ENCODE data around the gene GDPD4.

The GDPD4 gene

DNA sequence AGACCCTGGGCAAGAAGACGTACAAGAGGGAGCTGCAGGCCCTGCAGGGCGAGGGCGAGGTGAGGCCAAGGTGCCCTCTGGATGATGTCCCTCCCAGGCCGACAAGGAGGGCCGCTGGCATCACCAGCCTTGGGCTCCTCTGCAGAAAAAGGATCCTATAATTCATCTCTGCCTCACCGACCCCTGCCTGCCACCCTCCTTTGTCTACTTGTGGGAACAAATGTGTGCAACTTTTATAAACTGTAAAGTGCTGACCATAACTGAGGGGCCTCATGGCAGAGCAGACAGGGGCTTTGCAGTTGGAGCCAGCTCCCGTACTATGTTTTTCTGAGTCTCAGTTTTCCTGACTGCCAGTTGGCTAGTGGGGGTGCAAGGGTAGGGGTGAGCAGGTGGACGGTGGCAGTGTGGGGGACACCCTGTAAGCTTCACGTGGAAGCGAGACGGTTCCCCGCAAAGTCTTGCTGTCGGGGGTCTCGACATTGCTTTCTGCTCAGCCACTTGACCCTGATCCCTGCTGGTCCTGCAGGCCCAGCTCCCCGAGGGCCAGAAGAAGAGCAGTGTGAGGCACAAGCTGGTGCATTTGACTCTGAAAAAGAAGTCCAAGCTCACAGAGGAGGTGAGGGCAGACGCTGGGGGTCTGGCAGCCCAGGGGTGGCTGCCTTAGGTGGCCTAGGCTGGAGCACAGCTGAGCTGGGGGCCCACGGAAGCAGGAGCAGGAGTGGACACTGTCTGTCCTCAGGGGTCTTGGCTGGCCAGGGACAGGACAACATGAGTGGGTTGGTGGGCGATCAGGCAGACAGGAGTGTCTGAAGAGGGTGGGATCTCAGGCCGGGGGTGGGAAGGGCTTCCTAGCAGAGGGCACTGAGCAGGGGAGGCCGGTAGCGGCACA is 118.7 kb downstream of the GDPD4 start:
- no peaks in the 10 kb centered on the region for H3K4me1 ChIP-seq (ENCODE audit: control insufficient read depth, insufficient read depth, low read length)
- peaks cover 40% of the 10 kb centered on the region for H3K27me3 ChIP-seq (ENCODE audit: control insufficient read depth, insufficient read depth, low read length)
- no peaks in the 10 kb centered on the region for H3K9me3 ChIP-seq (replicated peaks; ENCODE audit: low read length)
- no peak overlapping the region for H3K4me2 ChIP-seq (ENCODE audit: low read length)
- no peaks in the 10 kb centered on the region for H3K36me3 ChIP-seq (ENCODE audit: insufficient read depth, low read length)
- H3K9ac ChIP-seq (ENCODE audit: low read depth, low read length) = no peak overlapping the region
- H3K4me3 ChIP-seq (ENCODE audit: low read length) = no peak overlapping the region

DNA sequence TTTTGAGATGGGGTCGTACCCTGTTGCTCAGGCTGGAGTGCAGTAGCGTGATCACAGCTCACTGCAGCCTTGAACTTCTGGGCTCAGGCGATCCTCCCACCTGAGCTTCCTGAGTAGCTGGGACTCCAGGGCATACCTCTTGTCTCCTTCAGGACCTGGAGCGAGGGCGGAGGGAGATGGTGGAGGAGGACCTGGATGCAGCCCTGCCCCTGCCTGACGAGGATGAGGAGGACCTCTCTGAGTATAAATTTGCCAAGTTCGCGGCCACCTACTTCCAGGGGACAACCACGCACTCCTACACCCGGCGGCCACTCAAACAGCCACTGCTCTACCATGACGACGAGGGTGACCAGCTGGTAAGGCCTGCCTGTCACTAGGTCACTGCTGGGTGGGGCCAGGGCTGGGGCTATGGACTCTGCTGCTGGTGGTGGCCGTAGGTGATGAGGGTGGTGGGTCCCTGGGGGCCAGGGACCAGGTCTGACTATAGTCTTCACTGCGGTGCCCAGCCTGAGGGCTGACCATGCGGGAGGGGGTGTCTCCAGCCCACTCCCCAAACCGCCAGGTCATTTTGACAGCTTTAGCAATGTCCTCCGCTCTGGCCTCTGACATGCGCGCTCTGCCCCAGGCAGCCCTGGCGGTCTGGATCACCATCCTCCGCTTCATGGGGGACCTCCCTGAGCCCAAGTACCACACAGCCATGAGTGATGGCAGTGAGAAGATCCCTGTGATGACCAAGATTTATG is 119.5 kb downstream of the GDPD4 start:
- Histone ChIP-seq H3K36me3 (ENCODE audit: insufficient read depth, low read length) (no peaks in the 10 kb centered on the region), H3K4me2 (ENCODE audit: low read length) (no peak overlapping the region), H3K27me3 (ENCODE audit: control insufficient read depth, insufficient read depth, low read length) (peaks cover 33% of the 10 kb centered on the region), H3K4me3 (ENCODE audit: low read length) (no peak overlapping the region), H3K9ac (ENCODE audit: low read depth, low read length) (no peak overlapping the region), H3K9me3 (replicated peaks; ENCODE audit: low read length) (no peaks in the 10 kb centered on the region), H3K4me1 (ENCODE audit: control insufficient read depth, insufficient read depth, low read length) (no peaks in the 10 kb centered on the region)

DNA sequence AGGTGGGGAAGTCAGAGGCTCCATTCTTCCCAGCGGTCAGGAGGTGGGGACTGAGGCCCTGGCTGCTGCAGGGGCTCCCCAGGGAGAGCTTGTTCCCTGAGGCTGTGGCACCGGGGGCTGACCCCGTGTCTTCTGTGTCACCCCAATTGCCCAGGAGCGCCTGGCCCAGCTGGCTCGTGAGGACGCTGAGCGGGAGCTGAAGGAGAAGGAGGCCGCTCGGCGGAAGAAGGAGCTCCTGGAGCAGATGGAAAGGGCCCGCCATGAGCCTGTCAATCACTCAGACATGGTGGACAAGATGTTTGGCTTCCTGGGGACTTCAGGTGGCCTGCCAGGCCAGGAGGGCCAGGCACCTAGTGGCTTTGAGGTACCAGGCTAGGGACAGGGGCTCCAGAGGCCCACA is 120.3 kb downstream of the GDPD4 start:
- H3K9me3 ChIP-seq (replicated peaks; ENCODE audit: low read length) = no peaks in the 10 kb centered on the region
- peaks cover 31% of the 10 kb centered on the region for H3K27me3 ChIP-seq (ENCODE audit: control insufficient read depth, insufficient read depth, low read length)
- H3K9ac ChIP-seq (ENCODE audit: low read depth, low read length) = no peak overlapping the region
- H3K4me2 ChIP-seq (ENCODE audit: low read length) = no peak overlapping the region
- H3K4me3 ChIP-seq (ENCODE audit: low read length) = no peak overlapping the region
- peaks cover under 1% of the 10 kb centered on the region for H3K4me1 ChIP-seq (ENCODE audit: control insufficient read depth, insufficient read depth, low read length)
- no peaks in the 10 kb centered on the region for H3K36me3 ChIP-seq (ENCODE audit: insufficient read depth, low read length)

- Histone ChIP-seq H3K9ac (ENCODE audit: low read depth, low read length) (no peak overlapping the region), H3K4me3 (ENCODE audit: low read length) (no peak overlapping the region), H3K36me3 (ENCODE audit: insufficient read depth, low read length) (no peaks in the 10 kb centered on the region), H3K4me1 (ENCODE audit: control insufficient read depth, insufficient read depth, low read length) (peaks cover 7% of the 10 kb centered on the region), H3K27me3 (ENCODE audit: control insufficient read depth, insufficient read depth, low read length) (peaks cover 32% of the 10 kb centered on the region), H3K4me2 (ENCODE audit: low read length) (no peak overlapping the region), H3K9me3 (replicated peaks; ENCODE audit: low read length) (no peaks in the 10 kb centered on the region)
Measured at GRCh38 chr11:77180346-77180745, 121.1 kb downstream of the GDPD4 start.

DNA sequence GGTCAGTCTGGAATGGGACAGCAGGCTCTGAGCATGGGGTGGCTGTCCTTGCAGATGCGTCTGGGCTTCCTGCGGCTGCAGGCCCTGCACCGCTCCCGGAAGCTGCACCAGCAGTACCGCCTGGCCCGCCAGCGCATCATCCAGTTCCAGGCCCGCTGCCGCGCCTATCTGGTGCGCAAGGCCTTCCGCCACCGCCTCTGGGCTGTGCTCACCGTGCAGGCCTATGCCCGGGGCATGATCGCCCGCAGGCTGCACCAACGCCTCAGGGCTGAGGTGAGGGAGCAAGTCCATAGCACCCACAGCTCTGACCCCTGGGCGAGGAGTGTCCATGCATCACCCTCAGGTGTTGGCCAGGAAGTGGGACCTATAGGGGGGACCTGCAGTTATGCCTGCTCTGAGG is 121.8 kb downstream of the GDPD4 start:
- no peak overlapping the region for H3K4me3 ChIP-seq (ENCODE audit: low read length)
- H3K9ac ChIP-seq (ENCODE audit: low read depth, low read length) = no peak overlapping the region
- H3K4me2 ChIP-seq (ENCODE audit: low read length) = no peak overlapping the region
- H3K9me3 ChIP-seq (replicated peaks; ENCODE audit: low read length) = no peaks in the 10 kb centered on the region
- H3K27me3 ChIP-seq (ENCODE audit: control insufficient read depth, insufficient read depth, low read length) = peaks cover 39% of the 10 kb centered on the region
- H3K4me1 ChIP-seq (ENCODE audit: control insufficient read depth, insufficient read depth, low read length) = peaks cover 7% of the 10 kb centered on the region
- no peaks in the 10 kb centered on the region for H3K36me3 ChIP-seq (ENCODE audit: insufficient read depth, low read length)

DNA sequence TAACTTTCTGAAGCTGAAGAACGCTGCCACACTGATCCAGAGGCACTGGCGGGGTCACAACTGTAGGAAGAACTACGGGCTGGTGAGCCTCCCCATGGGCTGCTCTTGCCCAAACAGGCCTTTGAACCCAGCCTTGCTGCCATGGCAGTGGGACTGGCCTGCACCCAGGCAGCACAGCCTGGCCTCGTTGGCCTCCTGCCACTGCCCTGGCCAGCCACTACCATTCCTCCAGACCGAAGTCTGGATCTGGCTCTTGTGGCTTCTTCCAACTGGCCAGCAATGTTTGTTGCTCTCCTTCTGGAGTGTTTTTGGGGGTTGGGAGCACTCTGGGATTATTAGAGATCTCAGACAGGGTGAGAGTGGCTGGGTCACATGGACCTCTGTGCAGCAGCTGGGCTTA is 122.4 kb downstream of the GDPD4 start:
- Histone ChIP-seq H3K36me3 (ENCODE audit: insufficient read depth, low read length) (no peaks in the 10 kb centered on the region), H3K27me3 (ENCODE audit: control insufficient read depth, insufficient read depth, low read length) (peaks cover 41% of the 10 kb centered on the region), H3K4me3 (ENCODE audit: low read length) (no peak overlapping the region)

GRCh38 chr11:77178150-77178549 is 123.3 kb downstream of the GDPD4 start:
- H3K4me1 ChIP-seq (ENCODE audit: control insufficient read depth, insufficient read depth, low read length) = peaks cover 7% of the 10 kb centered on the region
- no peaks in the 10 kb centered on the region for H3K9me3 ChIP-seq (replicated peaks; ENCODE audit: low read length)
- no peak overlapping the region for H3K4me3 ChIP-seq (ENCODE audit: low read length)
- no peaks in the 10 kb centered on the region for H3K36me3 ChIP-seq (ENCODE audit: insufficient read depth, low read length)
- H3K27me3 ChIP-seq (ENCODE audit: control insufficient read depth, insufficient read depth, low read length) = peaks cover 46% of the 10 kb centered on the region
- H3K4me2 ChIP-seq (ENCODE audit: low read length) = no peak overlapping the region
- no peak overlapping the region for H3K9ac ChIP-seq (ENCODE audit: low read depth, low read length)

More for the DNA sequence above, 122.4 kb downstream of the GDPD4 start:
- H3K9ac ChIP-seq (ENCODE audit: low read depth, low read length) = no peak overlapping the region
- H3K9me3 ChIP-seq (replicated peaks; ENCODE audit: low read length) = no peaks in the 10 kb centered on the region
- H3K4me2 ChIP-seq (ENCODE audit: low read length) = no peak overlapping the region
- H3K4me1 ChIP-seq (ENCODE audit: control insufficient read depth, insufficient read depth, low read length) = peaks cover 7% of the 10 kb centered on the region

DNA sequence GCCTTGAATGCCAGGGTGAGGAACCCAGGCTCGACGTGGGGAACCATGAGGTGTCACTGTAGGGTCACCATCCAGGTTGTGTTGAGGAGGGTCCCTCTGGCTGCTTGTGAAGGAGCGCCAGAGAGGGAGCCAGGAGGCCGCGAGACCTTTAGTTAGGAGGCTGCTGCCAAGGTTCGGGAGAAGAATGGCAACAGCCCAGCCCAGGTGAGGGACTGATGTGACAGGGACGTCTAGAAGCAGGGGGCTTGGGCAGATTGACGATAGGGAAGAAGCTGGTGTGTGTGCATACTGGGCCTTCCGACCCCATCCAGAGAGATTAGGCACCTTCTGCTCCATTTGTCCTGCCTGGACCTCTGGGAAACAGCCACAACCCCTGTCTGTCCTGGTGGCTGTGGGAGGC is 124.5 kb downstream of the GDPD4 start:
- Histone ChIP-seq H3K36me3 (ENCODE audit: insufficient read depth, low read length) (no peaks in the 10 kb centered on the region), H3K27me3 (ENCODE audit: control insufficient read depth, insufficient read depth, low read length) (peaks cover 36% of the 10 kb centered on the region), H3K4me3 (ENCODE audit: low read length) (no peak overlapping the region), H3K4me2 (ENCODE audit: low read length) (no peak overlapping the region), H3K9ac (ENCODE audit: low read depth, low read length) (no peak overlapping the region), H3K9me3 (replicated peaks; ENCODE audit: low read length) (no peaks in the 10 kb centered on the region), H3K4me1 (ENCODE audit: control insufficient read depth, insufficient read depth, low read length) (peaks cover 7% of the 10 kb centered on the region)

GRCh38 chr11:77175869-77176539 is 125.5 kb downstream of the GDPD4 start:
- H3K27me3 ChIP-seq (ENCODE audit: control insufficient read depth, insufficient read depth, low read length) = peaks cover 34% of the 10 kb centered on the region
- H3K4me3 ChIP-seq (ENCODE audit: low read length) = no peak overlapping the region
- no peaks in the 10 kb centered on the region for H3K36me3 ChIP-seq (ENCODE audit: insufficient read depth, low read length)
- H3K4me1 ChIP-seq (ENCODE audit: control insufficient read depth, insufficient read depth, low read length) = peaks cover 7% of the 10 kb centered on the region
- peak overlapping the region; percentile 0 for H3K4me2 ChIP-seq (ENCODE audit: low read length)
- no peaks in the 10 kb centered on the region for H3K9me3 ChIP-seq (replicated peaks; ENCODE audit: low read length)
- no peak overlapping the region for H3K9ac ChIP-seq (ENCODE audit: low read depth, low read length)

DNA sequence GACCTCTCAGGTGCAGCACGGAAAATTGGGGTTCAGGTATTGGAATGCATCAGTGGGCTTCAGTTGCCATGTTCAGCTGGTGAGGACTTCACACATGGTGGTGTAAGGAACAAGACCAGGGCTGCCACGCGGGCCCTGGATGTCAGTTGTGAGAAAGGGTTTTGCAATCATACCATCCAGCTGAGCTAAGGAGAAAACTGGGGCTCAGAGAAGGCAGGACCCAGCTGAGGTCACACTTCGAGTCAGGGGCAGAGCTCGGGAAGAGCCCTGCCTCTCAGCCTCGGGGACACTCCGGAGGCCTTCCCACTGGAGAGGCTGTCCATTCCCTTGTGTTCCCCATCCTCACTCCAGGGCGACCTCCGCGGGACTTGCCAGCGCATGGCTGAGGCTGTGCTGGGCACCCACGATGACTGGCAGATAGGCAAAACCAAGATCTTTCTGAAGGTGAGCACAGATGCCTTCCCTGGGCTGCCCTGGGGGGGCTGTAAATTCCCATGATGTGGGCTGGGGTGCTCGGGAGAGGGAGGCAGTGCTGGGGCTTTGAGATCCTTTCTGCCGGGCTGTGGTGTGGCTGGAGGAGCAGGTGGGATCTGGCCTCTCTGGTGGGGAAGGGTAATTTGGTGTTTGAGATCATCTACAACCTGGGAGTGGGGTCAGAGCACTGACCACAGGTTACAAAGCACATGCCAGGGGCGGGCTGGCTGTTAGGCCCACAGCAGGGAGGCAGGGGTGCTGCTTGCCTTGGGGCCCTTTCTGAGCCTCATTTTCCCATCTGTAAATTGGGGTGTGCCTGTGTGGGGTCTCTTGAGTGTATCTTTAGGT is 126.3 kb downstream of the GDPD4 start:
- Histone ChIP-seq H3K9me3 (replicated peaks; ENCODE audit: low read length) (no peaks in the 10 kb centered on the region), H3K27me3 (ENCODE audit: control insufficient read depth, insufficient read depth, low read length) (peaks cover 31% of the 10 kb centered on the region), H3K4me2 (ENCODE audit: low read length) (no peak overlapping the region), H3K9ac (ENCODE audit: low read depth, low read length) (no peak overlapping the region), H3K4me3 (ENCODE audit: low read length) (no peak overlapping the region), H3K4me1 (ENCODE audit: control insufficient read depth, insufficient read depth, low read length) (peaks cover 7% of the 10 kb centered on the region), H3K36me3 (ENCODE audit: insufficient read depth, low read length) (no peaks in the 10 kb centered on the region)

GRCh38 chr11:77174559-77174958 is 126.9 kb downstream of the GDPD4 start:
- Histone ChIP-seq H3K4me3 (ENCODE audit: low read length) (no peak overlapping the region), H3K27me3 (ENCODE audit: control insufficient read depth, insufficient read depth, low read length) (peaks cover 26% of the 10 kb centered on the region), H3K4me2 (ENCODE audit: low read length) (no peak overlapping the region), H3K9me3 (replicated peaks; ENCODE audit: low read length) (no peaks in the 10 kb centered on the region), H3K36me3 (ENCODE audit: insufficient read depth, low read length) (no peaks in the 10 kb centered on the region), H3K4me1 (ENCODE audit: control insufficient read depth, insufficient read depth, low read length) (peaks cover 7% of the 10 kb centered on the region), H3K9ac (ENCODE audit: low read depth, low read length) (no peak overlapping the region)

Measured in skeletal muscle satellite cell (primary cell).